Fibroblast of lung (primary cell): ENCODE measurements around the gene LYZL6.

ENCODE experiments used
- CTCF ChIP-seq, 2 donors: IDR thresholded peaks in 1 of 2; conservative IDR thresholded peaks in 1 of 2; 1 replicate in 1 of 2; 2 replicates in 1 of 2; pipeline ENCODE4 v1.5.1; 2011 to 2012; ENCODE audit warnings: low read length in 2 of 2, control low read depth in 1 of 2, inconsistent platforms in 1 of 2, low read depth in 1 of 2, mild to moderate bottlenecking in 1 of 2
- EZH2 ChIP-seq: IDR thresholded peaks from 2 replicates; pipeline ENCODE4 v1.5.1; 2012; ENCODE audit warnings: low read length, control low read depth, mild to moderate bottlenecking; ENCODE audit errors: missing control alignments

DNA sequence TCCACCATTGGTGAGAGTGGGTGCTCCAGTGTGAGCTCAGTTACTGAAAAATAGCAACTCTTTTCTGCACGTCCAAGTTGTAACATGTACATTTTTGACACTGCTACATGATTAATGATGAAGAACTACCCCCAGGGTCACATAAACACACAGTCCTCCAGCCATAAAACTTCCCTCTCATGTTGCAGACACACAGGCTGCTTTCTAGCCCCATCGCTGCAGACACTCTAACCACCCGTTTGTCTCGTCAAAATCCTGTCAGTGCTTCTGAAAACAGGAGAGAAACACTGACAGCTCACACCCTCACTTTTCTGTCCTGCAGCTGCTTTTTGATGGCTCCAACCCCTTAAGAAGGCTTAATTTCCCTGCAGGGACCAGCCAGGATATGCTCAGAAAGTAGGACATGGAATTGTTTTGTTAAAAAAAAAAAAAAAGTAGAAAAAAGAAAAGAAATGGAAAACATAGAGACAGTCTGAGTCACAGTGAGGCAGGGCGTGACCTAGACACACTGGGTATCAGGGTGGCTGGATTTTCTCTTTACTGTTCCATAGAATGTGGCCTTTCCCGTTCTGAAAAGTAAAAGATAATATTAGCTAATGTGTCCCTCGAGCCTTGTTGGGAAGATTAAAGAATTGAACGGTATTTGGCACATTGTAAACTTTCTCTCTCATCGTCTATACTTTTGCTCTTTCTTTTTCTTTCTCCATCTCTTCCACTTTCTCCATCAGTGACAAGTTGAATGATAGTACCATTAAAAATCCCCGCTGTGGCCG lies 42.6 kb downstream of the LYZL6 start:
- TF ChIP-seq CTCF (conservative IDR thresholded peaks at IDR 0.05 in 1 of 2, IDR thresholded peaks at IDR 0.05 in 1 of 2; ENCODE audit: low read depth in 1 of 2, low read length in 2 of 2) (no peak), EZH2 (no peak)
